GM21423 (cell line): ENCODE measurements around the gene CKS1B.

Source experiments
- ATAC-seq: cut with Tn5 transposase; IDR thresholded peaks from one replicate; pipeline ENCODE4 v1.9.1; 2021; ENCODE audit warnings: mild to moderate bottlenecking, moderate library complexity; ENCODE audit not compliant: unreplicated experiment

The CKS1B gene

DNA sequence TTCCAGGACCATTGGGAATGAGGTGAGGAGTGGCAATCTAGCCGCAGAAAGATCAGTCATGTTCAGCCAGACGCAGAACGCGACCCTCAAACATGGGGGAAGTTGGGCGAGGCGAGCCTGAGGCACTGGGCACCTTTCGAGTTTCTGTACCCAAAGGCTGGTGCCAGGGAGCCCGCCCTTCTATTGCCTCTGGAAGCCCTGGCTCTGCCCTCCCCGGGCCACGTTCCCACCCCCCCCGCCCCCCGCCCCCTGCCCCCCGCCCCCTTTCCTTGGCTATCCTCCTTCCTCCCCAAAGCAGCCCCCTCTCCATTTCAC lies 25.9 kb downstream of the CKS1B start:
- no peak for ATAC-seq

DNA sequence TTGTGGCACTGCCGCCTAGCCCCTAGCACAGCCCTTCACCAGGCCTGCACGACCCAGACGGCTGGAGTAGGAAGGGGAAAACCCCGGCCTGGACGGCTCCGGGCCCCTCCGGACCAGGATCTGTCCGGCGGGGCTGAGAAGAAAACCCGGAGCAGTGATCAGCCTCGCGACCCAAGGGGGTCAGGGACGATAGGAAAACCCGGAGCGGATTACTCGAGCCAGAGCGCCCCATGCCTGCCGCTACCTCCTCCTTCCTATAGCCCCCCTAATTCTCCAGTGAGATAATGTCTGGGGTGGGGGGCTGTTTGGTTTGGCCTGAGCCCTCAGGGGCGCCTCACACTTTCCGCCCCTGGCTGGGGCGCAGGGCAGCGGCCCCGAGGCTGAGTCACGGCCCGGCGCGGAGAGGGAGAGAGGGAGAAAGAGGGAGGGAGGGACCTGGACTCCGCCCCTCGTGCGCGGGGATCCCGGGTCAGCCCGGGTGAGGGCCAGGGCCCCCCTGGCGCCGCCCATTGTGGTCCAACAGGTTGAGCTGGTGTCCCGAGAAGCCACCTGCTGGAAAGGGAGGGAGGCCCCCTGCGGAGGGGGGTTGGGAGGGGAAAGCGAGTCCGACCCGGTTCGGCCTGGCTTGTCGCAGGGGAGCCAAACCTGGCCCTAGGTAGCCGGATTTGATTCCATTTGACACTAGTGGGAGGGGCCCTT lies 26.4 kb downstream of the CKS1B start:
- peak; percentile 38 for ATAC-seq

DNA sequence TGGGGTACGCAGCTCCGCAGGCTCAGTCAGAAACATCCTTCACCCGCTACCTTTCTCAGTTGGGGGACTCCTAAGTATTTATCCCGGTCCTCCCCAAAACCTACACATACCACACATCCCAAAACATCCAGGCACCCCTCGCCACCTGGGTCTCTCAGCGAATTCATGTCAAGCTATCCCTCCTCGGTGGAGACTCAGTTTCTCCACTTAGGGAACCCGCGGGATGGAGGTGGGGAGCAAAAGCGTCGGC lies 26.9 kb downstream of the CKS1B start:
- ATAC-seq: peak; percentile 10

DNA sequence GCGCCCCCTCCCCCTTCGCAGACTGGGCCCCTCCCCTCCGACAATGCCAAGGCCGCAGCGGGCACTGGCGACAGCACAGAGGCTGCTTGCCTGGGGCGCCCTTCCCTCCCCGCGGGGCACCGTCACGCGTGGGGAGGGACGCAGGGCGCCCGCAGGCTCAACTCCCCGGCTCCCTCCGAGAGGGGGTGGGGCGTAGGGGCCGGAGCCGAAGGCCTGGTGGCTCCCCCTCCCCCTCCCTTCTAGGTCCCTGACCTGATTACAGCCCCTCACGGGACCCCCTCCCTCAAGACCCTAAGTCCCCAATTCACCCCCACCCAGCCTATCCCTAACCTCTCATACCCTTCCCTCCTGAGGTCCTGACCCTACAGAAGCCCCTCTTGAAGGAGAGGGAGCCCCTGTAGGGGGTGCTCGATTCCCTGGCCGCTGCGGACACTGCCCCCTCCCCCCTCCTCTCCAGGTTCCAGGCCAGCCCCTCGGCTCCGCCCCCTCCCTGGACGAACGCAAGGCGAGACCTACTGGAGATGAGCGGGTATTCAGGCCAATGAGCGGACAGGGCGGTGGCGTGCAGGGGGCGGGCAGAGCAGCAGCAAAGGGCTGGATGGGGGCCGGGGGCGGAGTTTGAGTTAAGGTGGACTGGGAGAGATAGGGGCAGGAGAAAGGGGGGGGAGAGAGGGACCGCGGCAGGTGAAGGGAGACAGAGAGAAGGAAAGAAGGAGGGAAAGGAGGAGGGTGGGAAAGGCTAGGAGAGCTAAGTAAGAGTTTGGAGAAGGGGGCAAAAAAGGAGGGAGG lies 27.4 kb downstream of the CKS1B start:
- peak; percentile 53 for ATAC-seq

DNA sequence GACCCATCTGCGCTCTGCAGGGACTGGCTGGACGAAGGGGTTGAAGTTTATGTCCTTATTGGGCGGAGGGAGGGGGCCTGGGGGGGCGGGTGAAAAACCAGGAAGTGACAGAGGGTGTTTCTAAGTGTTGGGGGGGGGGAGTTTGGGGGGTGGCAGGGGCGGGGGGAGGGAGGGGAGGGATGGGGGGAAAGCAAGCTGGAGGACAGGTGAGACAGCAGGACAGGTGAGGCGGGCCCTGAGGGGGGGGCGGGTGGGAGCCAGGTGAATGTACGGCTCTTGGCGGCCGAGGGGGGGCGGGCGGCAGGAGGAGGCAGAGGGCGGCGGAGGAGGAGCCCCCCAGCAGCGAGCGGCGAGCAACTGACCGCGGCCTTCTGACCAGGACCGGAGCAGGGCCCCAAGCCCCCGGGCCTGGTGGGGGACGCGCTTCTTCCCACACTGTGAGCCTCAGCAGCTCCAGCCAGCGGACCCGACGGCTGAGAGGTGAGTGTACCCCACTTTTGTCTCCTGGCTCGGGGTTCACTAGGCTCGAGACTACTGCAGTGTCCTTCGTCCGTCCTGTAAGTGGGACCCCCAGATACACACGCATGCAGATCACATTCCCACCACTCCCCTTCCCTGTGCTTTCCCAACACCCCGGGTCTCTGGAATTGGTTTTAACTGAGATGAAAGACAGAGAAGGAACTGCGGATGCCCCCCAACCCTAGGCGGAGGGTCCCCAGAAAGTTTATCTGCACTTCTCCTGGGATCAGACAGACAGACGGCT lies 28.2 kb downstream of the CKS1B start, which contains the start of gene ZBTB7B:
Gene ZBTB7B (plus strand): TSS at position 339 of the 763 bp plus-strand sequence. CDS start 11,859 bp downstream, outside the sequence.
- ATAC-seq: peak; percentile 6

DNA sequence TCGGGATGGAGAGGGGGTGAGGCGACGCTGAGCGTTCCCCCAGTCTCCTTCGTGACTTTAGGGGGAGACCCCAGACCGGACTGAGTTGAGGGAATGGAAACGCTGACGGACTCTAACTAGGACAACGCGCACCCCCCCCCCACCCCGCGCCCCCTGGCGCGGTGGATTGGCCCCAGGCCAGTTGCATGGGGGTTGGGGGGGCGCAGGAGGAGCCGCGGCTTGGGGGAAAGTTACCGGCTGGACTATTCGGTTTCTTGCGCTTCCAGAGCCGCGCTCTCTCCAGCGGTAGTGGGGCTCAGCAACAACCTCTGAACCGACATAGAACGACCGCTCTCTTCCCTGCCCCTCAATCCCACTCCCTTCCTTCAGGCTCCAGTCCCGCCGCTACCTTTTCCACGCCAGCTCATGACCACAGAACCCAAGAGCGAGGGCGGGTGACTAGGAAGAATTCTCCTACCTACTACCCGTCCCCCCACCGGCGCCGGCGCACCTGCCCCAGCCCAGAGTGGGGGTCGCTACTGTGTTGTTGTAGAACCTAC lies 28.8 kb downstream of the CKS1B start:
- no peak for ATAC-seq

DNA sequence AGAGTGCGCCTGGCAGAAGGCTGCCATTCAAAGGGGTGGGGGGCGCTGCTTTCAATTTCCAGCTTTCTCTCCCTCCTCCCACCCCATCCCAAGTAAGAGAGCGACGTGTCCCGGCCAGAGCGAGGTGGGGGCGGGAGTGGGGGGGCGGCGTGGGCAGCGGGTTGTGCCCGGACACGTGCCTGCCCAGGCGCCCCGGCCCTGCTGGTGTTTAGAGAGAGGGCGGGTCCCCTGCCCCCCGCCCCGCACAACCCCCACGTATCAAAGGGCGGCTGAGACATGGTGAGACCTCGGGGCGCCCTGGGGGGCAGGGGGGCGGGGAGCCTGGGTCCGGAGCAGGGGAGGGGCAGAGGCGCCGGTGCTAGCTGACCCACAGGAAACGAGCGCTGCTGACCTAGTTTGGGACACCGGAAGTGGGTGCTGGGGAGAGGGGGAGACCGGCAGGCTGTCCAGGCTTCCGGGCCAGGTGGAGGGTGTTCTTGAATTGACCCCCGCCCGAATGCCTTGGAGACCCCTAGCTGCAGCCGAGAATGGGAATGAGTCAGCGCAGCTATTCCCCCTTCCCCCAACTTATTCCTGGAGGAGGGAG lies 29.4 kb downstream of the CKS1B start:
- ATAC-seq: no peak

DNA sequence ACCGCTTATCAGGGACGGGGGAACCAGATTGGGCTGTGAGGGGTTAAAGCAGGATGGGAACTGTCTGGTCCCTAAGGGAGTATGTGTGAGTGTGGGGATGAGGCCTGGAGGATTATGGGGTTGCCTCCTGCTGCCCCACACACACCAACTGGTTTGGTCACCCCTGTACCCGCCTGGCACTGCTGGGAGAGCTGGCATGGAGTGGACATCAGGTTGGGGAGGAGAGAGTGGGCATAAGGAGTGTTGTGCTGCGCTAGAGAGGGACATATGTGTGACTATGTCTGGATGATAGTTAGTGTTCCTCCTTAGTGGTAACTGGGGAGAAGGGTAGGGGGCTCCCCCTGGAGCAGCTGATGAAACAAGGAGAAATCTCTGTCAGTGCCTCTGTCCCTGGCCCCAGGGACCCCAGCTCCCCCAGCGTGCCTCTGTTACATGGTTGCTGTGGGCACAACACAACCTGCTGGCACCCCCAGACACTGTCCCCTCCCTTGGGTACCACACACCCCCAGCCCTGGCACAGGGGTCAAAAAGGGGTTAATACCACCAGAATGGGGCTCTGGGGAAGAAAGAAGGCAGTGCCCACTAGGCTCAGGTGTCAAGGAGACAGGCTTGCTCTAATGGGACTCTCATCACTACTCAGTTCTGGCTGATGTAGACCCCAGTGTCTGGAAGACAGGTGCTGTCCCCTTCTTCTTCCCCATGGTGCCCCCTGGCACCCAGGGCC lies 30.0 kb downstream of the CKS1B start:
- ATAC-seq: no peak

DNA sequence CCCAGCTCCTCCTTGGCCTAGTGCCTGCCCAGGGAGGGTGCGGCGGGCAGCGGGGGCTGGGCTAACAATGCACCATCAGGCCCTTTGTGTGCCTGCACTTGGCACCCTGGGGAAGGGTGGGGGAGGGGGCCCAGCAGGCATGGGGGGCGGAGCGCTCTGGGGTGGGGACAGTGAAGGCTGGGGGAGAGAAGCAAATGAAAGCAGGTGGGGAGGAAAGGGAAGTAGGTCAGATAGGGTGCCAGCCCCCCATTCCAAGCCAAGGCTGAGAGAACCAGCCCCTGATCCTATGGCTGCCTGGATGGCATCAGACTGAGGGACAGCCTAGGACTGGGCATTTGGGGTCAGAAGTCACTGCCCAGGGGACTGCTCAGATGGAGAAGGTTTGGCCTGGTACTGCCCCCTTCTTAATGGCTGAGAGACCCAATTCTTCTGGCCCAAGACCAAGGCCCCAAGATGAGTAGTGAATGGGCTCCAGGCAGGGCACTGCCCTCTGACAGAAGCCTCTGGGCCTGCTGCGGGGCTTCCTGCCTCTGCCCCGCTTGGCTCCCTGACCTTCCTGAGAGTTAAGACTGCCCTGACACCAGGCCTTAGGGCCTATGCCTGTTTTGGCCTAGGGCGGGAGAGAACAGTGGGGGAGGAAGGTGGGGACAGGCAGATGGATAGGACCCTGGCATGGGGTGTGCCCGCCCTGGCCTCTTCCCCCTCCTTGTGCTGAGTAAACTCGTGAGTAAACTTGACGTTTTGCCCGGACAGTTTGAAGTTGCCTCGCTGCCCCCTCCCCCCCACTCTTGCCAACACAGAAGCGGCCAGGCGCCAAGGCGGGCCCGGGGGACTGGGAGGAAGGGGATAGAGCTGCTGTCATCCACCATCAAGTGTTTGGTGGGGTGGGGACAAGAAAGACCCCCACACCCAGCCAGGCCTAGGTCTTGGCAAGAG lies 30.9 kb downstream of the CKS1B start:
- ATAC-seq: no peak

DNA sequence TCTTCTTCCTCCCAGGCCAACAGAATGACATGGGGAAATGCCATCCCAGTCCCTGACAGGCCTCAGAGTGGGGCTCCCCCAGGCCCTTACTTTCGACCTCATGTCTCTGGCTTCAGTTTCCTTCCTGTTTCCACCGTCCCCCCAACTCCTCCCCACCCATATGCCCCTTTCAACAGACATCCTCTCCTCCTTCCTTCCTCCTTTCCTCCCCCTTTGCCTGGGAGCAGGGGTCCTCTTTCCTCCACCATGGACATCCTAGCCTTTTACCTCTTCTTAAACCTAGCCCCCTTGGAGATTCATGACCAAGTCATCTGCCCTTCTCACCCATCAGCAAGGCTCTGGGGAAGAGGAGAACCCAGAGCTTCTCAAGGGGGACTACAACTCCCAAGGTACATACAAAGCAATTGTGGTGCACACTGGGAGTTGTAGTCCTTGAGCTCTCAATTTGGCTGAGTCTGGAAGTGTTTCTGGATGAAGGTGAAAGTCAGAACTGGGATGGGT lies 32.2 kb downstream of the CKS1B start:
- no peak for ATAC-seq

DNA sequence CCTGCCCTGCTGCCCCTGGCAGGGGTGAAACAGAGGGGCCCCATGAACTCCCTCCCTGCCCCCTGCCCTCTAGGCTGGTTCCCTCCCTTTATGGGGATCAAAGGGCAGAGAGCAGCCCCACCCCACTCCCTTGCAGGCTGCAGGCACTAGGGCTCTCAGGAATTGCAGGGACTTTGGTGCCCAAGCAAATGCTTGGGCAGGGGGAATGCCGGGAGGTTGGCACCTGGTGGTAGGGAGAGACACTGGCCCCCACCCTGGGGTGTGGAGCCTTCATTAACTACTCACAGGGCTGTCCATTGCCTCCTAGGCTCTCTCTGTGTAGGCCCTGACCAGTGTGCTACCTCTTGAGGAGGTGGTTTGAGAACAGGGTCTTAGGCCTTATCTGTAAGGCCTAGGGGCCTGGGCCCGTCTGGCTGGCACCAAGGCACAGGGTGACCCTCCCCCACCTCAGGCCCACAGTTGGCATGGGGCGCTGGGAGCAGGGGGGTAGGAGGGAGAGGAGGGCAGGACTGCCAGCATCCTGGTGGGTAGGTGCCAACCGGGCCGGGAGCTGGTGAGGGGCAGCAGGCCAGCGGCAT lies 32.9 kb downstream of the CKS1B start:
- no peak for ATAC-seq

DNA sequence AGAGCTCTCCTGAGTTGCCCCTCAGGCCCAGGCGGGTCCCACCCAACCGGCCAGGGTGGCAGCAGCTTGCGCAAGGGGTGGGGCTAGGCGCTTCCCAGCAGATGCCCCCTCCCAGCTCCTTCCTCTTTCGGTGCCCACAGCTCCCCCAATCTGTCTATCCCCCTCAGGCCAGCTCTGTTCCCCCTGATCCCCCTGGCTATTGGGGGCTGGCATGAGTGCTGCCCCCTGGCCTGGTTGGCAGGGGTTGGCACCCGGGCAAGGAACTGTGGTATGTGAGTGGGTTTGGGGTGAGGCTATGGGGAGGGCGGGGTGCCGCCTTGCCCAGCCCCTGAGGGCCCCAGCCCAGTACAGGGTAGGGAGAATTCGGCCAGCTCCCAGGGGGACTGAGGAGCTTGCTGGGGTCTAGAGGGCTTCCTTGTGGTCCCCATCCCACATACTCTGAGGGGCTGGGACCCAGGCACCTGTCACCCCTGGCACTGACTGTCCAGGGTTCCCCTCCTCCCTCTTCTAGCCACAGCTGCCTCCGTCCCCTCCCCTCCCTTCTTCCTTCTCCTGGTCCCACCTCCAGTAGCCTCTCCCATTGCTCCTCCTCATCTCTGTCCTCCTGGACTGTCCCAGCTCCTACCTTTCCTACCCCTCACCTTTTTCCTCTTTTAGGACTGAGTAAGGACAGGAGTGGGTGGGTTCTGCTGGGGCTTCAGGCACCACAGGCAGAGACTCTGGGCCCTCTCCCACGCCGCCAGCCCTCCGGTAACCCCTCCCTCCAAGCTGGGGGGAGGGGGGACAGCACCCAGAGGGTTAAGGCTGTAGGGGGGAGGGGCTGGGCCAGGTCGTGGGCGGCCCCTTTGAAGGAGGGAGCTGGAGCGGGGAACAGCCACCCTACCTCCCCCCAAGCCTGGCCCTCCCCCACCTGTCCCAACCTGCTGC lies 33.8 kb downstream of the CKS1B start:
- no peak for ATAC-seq

DNA sequence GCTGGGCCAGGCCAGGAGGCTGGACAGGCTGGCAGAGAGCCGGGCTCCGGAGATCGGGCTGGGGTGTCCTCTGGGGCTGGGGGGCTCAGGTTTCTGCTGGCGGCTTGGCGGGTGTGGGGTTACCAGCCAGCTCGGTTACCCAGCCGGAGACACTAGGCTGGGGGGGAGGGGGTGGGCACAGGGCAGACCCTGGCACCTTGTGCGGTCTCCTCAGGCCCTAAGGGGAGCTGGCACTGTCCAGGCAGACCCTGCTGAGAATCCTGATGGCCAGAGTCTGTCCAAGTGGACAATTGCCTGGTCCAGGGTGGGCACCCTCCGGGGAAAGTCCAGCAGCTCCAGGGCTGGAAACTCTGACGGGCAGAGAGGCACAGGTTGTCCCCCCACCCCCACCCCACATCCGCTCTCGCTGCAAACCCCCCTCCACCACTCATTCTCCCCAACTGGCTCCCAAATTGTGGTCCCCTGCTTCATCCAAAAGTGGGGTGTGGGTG lies 34.8 kb downstream of the CKS1B start:
- no peak for ATAC-seq

DNA sequence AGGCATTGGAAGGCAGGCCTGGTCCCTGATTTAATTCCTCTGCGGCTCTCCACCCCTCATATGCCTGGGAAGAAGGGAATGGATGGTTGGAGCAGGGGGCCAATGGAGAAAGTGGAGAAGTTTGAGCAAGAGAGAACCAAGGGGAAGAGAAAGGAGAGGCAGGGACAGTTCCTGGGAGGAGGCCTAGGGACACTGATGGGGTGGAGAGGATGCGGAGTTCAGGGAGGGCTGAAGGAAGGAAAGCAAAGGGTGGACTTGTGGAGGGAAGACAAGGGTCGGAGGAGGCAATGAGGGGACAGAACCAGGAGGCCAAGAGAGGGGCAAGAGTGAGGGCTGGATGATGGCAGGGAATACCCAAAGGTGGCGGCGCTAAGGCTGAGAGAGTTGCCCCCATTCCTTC lies 35.3 kb downstream of the CKS1B start:
- no peak for ATAC-seq

DNA sequence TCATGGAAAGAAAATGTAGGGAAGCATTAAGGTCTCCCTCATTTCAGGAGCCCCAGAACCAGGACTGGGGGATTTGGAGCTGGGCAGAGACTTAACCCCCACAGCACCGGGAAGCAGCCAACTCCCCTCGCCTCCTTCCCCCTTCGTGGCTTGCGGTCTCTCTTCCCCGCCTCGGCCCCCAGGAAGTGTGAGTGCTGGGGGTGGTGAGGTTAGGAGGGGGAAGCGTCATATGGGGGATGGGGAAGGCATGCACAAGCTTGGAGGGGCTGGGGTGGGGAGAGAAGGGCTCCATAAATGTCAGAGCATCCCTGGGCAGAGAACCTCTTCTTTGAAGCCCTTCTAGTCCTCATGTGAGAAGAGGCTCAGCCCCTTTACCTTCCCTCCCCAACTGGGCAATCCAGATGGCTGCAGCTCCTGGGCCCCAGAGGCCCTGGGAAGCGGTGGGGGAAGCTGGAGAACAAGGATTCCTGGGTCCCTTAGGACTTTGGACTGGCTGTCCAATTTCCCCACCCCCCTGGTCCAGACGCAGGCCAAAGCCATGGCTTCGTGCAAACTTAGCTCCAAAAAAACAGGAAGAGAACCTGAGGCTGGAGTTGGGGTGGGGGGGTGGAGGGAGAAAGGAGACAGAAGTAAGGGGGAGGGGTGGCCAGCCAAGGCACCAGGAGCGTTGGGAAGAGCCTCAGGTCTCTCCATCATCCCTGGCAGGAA lies 35.9 kb downstream of the CKS1B start:
- no peak for ATAC-seq

DNA sequence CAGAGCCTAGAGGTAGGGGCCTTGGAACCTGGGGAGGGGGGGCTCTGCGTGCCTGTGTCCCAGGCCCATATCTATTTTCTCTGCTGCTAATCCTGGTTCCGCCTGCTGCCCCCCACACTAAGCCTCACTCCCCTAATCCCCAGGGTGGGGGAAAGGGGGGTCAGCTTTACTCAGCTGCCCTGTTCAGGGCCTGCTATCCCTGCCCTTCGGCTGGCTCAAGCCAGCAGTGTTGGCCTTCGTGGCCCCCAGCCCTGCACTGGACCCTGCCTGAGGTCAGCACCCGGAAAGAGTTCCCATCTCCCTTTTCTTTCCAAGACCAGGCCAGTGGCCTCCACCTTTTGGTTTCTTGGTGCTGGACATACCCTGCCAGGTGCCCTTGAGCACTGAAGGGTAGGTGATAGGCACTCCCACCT lies 36.5 kb downstream of the CKS1B start:
- no peak for ATAC-seq

DNA sequence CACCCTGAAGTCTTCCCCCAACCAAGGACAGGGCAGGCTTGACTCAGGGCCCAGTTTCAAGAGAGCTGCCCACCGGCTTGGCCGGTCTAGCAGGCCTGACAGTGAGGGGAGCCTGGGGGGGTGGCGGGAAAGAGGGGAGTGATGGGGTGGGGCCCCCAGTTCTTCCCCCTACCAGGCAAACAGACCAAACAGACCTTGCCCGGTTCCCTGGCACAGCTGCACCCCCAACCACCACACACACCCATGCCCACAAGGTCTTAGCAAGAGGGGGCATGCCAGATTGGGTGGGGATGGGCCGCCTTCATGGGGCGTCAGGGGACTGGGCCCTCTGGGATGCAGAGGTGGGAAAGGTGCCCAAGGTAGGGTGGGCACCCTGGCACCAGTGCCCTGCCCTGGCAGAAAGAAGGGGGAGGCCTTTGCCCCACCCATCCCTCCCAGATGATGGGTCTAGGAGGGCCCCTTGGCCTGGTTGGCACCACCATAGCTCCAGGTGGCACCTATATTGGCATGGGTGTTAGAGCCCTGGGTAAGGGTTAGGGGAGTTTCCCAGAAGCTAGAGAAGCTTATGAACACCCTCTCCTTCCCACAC lies 37.0 kb downstream of the CKS1B start:
- ATAC-seq: no peak
